Pancreas (tissue), 10 donors: ENCODE data around the gene POLR2L. TPM values are rescaled to one million over a fixed set of nuclear protein-coding genes. Genes with fewer than 3 reads are reported as not detected.

Experiments used
- ATAC-seq, 4 donors: fragments of 200-7000 bp; cut with Tn5 transposase; one replicate each; pipeline versions ENCODE4 v1.8.0 to v1.9.1; 2020; ENCODE audit warnings: mild to moderate bottlenecking in 4 of 4, moderate library complexity in 4 of 4
- DNase-seq, 6 donors: peaks; one replicate each; pipeline ENCODE4 v3.0.0-alpha.2; 2020
- FAIRE-seq: peaks from 2 replicates; lab custom pipeline; 2012; peaks lifted over from hg19 to GRCh38; lab: Jason Lieb, UNC
- H3K27ac ChIP-seq, 4 donors: fragments of 200-600 bp; sonication (generic); 1 replicate in 3 of 4; 2 replicates in 1 of 4; pipeline versions ENCODE4 v1.5.0 to v1.8.0; 2020
- H3K27me3 ChIP-seq, 4 donors: fragments of 200-600 bp; one replicate each; pipeline ENCODE4 v1.8.0; 2021
- H3K36me3 ChIP-seq, 3 donors: fragments of 200-600 bp; sonication (generic) in 1 of 3; one replicate each; pipeline versions ENCODE4 v1.5.0 to v1.8.0; 2020 to 2021
- H3K4me1 ChIP-seq, 3 donors: fragments of 200-600 bp; one replicate each; pipeline ENCODE4 v1.8.0; 2021
- H3K4me3 ChIP-seq, 4 donors: fragments of 200-600 bp; sonication (generic) in 2 of 4; one replicate each; pipeline versions ENCODE4 v1.5.0 to v1.8.0; 2020 to 2021
- H3K9me3 ChIP-seq, 4 donors: fragments of 200-600 bp; one replicate each; pipeline ENCODE4 v1.8.0; 2021
- WGBS, 2 donors: extraction: QIAGEN DNeasy Blood & Tissue Kit; methylation state at CpG; one replicate each; pipeline ENCODE4 v1.1.7; 2013; 5-methylcytosine and 5-hydroxymethylcytosine counted together
- intact Hi-C, 3 donors: fragments of 100-400 bp; cut with DNase I; formaldehyde crosslinking; loops; one replicate each; pipeline versions ENCODE4 v1.11.1 to v1.14.2; 2022
- polyA plus RNA-seq, 2 donors: library from polyadenylated mRNA; stranded (reverse); fragments of 200-250 nt; gene quantifications; one replicate each; pipeline ENCODE4 v1.2.3, GENCODE V29; 2013
- total RNA-seq, 6 donors: library from RNA; stranded (reverse); fragmentation: NEBNext Ultra II Directional in 4 of 6; extraction: Animal tissue kit (Norgen Biotek cat#: 25700) in 4 of 6; gene quantifications; one replicate each; pipeline versions ENCODE4 v1.2.1 to v1.2.4, GENCODE V29; 2021 to 2023
- TF ChIP-seq, protein P1 (sequence below), 4 donors: fragments of 200-600 bp; sonication (generic) in 3 of 4; IDR thresholded peaks; one replicate each; pipeline versions ENCODE4 v1.5.0 to v1.8.0; 2021; ENCODE audit warnings: antibody characterized with exemption in 4 of 4
- donor health status: healthy with polysubstance abuse.
- donor health status: DM: no; HTN: no; CAD: no; lungs with moderate emphysema.
- donor health status: DM: no; HTN: no; CAD: no.
- donor health status: control.
- donor health status: control.
- donor health status: Bipolar disorder and iron deficiency.
- donor health status: DM: yes; HTN: yes; CAD: no.
- donor health status: DM: no; HTN: no; CAD: no.
- donor health status: DM: no; HTN: no; CAD: no.
- donor health status: DM: yes; HTN: yes; CAD: no.

The POLR2L gene
- 10 to 100 TPM; 62.9 to 98.8 (median 68.9) TPM for total RNA-seq
- polyA plus RNA-seq = 100 to 1,000 TPM in 1 of 2 donors, 10 to 100 TPM in 1; 64.7 to 110 TPM

DNA sequence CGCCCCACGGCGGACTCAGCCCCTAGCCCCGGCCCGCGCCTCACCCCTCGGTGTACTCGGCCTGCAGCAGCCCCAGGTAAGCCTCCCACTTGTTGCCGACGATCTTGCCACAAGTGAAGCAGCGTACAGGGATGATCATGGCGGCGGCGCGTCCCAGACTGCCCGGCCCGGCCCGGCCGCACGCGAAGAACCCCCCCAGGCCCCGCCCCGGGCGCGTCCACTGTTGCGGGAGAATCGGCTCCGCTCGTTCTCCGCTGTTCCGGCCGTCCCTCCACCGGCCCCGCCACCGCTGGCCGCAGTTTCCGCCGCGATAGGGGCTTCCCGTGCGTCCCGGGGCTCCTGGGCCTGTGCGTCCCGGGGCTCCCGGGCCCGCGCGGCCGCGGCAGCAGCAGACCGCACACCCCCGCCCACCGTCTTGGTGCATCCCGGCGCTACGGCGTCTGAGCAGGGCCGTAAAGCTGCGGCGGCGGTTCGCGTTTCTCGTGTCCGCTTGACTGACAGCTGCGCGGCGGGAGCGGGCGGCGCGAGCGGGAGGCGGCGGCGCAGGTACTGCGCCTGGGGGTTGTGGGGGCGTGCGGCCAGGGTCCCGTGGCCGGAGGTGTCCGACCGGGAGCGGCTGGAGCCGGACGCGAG lies at the start of gene POLR2L, which contains the start of gene TSPAN4:
TSS of gene POLR2L (minus strand) at position 160 of the 633 bp plus-strand sequence. CDS start at position 139, 21 bp downstream.
TSS of gene TSPAN4 (plus strand) at position 483 of the 633 bp plus-strand sequence. CDS start 7,453 bp downstream, outside the sequence.
- H3K4me3 ChIP-seq = peak within 1 kb of the TSS; percentile 69 to 92 (median 79)
- no peaks in the 10 kb centered on the region for H3K9me3 ChIP-seq
- H3K4me1 ChIP-seq = peaks cover 4 to 28% (median 25%) of the 10 kb centered on the region in 3 donors
- H3K27ac ChIP-seq = peak within 1 kb of the TSS; percentile 83 to 93 (median 92)
- WGBS, 2 donors = 0 to 1% methylated on average over 64 to 87 of the region's 87 CpGs
- peaks cover 0 to 31% (median 19%) of the 10 kb centered on the region in 3 donors for H3K36me3 ChIP-seq
- no peak for FAIRE-seq
- no peaks in the 10 kb centered on the region for H3K27me3 ChIP-seq
- DNase-seq = peak; percentile 86 to 96 (median 89)
- peak; percentile 60 to 76 (median 68) for ATAC-seq
- intact Hi-C loops = no loop called here
- TF ChIP-seq, protein P1, sequence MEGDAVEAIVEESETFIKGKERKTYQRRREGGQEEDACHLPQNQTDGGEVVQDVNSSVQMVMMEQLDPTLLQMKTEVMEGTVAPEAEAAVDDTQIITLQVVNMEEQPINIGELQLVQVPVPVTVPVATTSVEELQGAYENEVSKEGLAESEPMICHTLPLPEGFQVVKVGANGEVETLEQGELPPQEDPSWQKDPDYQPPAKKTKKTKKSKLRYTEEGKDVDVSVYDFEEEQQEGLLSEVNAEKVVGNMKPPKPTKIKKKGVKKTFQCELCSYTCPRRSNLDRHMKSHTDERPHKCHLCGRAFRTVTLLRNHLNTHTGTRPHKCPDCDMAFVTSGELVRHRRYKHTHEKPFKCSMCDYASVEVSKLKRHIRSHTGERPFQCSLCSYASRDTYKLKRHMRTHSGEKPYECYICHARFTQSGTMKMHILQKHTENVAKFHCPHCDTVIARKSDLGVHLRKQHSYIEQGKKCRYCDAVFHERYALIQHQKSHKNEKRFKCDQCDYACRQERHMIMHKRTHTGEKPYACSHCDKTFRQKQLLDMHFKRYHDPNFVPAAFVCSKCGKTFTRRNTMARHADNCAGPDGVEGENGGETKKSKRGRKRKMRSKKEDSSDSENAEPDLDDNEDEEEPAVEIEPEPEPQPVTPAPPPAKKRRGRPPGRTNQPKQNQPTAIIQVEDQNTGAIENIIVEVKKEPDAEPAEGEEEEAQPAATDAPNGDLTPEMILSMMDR (IDR thresholded peaks at IDR 0.05) = no peak

DNA sequence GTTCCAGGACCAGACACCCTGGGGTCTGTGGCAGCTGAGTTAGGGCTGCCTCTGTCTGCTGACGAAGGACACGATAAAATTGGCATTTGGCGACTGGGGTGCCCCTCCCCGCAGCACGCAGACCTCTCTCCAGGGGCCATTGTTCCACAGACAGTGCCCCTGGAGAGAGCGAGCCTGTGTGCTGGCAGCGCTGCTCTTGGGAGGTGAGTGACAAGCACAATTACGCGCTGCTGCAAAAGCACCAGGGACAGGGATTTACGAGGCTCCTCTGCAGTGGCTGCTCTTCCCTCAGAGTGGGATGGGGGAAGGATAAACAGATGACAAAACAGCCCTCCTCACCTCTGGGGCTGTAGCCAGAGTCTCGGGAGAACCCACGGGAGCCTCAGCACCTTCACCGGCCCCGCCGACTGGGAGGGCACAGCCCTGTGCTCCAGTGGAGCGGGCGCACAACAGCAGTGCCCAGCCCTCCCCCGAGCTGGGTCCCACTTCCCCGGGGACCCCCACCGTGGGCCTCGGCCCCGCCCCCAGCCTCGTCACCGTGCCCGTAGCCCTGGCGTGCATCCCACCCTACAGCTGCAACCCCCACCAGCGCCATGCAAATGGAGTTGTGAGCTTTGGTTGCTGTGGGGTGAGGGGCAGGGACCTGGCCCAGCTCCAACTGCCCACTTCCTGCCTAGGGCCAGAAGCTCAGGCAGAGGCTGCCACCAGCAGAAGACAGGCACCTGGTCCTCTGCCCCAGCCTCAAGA lies 48.6 kb upstream of the POLR2L start:
- no peak for DNase-seq
- H3K27me3 ChIP-seq = no peaks in the 10 kb centered on the region
- H3K27ac ChIP-seq = no peak overlapping the region
- no peaks in the 10 kb centered on the region for H3K4me1 ChIP-seq
- WGBS, 2 donors = 88 to 90% methylated on average over 24 to 27 of the region's 27 CpGs
- no peak for ATAC-seq
- TF ChIP-seq, protein P1 (IDR thresholded peaks at IDR 0.05) = no peak
- no peak for FAIRE-seq
- H3K36me3 ChIP-seq = no peaks in the 10 kb centered on the region
- H3K4me3 ChIP-seq = no peak overlapping the region
- intact Hi-C loops = no loop called here
- no peaks in the 10 kb centered on the region for H3K9me3 ChIP-seq

DNA sequence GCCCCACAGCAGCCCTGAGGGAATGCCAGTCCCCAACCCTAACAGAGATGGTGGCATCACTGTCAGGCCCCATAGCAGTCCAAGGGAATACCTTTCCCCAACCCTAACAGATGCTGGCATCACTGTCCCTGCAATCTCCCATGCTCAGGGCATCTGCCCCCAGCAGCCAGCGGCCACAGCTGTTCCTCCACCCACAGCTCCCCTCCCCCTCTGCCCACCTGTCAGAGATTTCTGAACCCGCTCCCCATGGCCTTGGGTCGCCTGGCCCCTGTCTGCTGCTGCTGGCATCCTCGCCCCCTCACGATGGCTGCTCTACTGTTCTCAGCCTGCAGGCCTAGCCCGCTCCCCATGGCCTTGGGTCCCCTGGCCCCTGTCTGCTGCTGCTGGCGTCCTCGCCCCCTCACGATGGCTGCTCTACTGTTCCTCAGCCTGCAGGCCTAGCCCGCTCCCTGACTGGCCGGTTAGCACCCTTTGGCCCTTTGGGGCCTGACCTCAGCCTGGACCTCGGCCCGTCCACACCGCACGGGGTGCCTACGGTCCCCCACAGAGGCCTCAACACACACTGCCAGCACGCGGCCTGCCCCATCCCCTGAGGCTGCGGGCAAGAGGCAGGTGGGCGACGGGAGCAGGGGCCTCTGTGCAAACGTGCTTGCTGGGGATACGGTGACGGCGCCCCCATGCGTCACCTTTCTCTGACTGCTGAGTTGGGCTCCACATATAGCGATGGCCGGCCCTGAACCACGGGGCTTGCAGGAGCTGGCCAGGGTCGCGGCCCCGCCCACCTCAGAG lies 47.6 kb upstream of the POLR2L start:
- Histone ChIP-seq H3K27ac (no peak overlapping the region), H3K36me3 (no peaks in the 10 kb centered on the region), H3K9me3 (no peaks in the 10 kb centered on the region), H3K4me3 (no peak overlapping the region), H3K4me1 (no peaks in the 10 kb centered on the region), H3K27me3 (no peaks in the 10 kb centered on the region)
- WGBS, 2 donors = 90 to 92% methylated on average over 32 of the region's 32 CpGs
- intact Hi-C loops = no loop called here
- no peak for DNase-seq
- TF ChIP-seq, protein P1 (IDR thresholded peaks at IDR 0.05) = no peak
- no peak for ATAC-seq
- no peak for FAIRE-seq

DNA sequence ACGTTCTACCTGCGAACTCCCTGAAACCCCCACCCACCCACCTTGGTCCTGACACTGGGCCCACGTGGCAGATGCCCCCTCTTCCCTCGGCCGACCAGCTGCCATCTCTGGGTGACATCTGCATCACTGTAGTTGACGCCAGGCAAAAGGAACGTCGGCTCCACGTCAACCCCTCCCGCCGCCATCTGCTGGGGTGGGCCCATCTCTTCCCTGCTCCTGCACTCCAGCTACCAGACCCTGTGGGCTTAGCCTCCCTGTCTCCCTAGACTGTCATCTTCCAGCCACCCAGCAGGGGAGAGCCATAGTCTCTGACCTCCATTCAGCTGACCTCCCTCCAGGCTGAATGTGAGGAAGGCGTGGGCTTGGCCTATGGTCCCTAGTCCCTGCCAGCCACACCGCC lies 46.9 kb upstream of the POLR2L start:
- H3K4me3 ChIP-seq = no peak overlapping the region
- H3K36me3 ChIP-seq = no peaks in the 10 kb centered on the region
- ATAC-seq (no peak), DNase-seq (no peak), FAIRE-seq (no peak)
- H3K27ac ChIP-seq = no peak overlapping the region
- H3K9me3 ChIP-seq = no peaks in the 10 kb centered on the region
- intact Hi-C loops = no loop called here
- 92 to 93% methylated on average over 13 of the region's 13 CpGs for WGBS, 2 donors
- H3K27me3 ChIP-seq = no peaks in the 10 kb centered on the region
- H3K4me1 ChIP-seq = no peaks in the 10 kb centered on the region
- TF ChIP-seq, protein P1 (IDR thresholded peaks at IDR 0.05) = no peak
